ENCODE measurements around the gene ZNF423. TPM values are rescaled to one million over a fixed set of nuclear protein-coding genes. Genes with fewer than 3 reads are reported as not detected.

The ZNF423 gene
- total RNA-seq, 3 donors from 2014 or later (not counting 1 experiment from before 2014, with no cell fraction given), result not detected

DNA sequence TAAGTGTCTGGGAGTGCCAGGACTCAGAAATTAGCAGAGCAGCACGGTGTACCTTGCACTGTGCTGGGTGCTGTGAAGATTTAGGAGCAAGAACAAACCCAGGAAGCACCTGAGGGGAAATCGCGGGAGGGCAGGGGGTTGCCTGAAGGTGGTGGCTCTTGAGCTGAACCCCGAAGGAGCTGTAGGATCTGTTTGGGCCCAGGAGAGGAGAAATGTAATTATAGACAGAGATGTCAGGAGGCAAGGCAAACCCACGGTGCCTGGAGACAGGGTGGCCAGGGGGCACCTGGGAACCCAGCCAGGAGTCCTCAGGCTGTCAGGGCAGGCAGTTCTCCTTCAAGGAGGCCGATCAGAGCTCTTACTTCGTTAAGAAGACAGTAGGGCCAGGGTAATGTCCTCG is 373.2 kb downstream of the ZNF423 start:
- H3K9me3 ChIP-seq (ENCODE audit: control insufficient read depth, insufficient read depth, low read length), result no peaks in the 10 kb centered on the region
- no peaks in the 10 kb centered on the region for H3K27me3 ChIP-seq (ENCODE audit: control insufficient read depth, insufficient read depth, low read length)
- H3K27ac ChIP-seq (ENCODE audit: low read length), result no peak overlapping the region
- no peak overlapping the region for H3K4me3 Mint-ChIP-seq
- peaks cover 4% of the 10 kb centered on the region for H3K4me1 ChIP-seq (ENCODE audit: control insufficient read depth, insufficient read depth, low read length)
- intact Hi-C loops (cut with micrococcal nuclease), result no loop called here
- no peaks in the 10 kb centered on the region for H3K9me3 Mint-ChIP-seq
- TF ChIP-seq, protein P1, sequence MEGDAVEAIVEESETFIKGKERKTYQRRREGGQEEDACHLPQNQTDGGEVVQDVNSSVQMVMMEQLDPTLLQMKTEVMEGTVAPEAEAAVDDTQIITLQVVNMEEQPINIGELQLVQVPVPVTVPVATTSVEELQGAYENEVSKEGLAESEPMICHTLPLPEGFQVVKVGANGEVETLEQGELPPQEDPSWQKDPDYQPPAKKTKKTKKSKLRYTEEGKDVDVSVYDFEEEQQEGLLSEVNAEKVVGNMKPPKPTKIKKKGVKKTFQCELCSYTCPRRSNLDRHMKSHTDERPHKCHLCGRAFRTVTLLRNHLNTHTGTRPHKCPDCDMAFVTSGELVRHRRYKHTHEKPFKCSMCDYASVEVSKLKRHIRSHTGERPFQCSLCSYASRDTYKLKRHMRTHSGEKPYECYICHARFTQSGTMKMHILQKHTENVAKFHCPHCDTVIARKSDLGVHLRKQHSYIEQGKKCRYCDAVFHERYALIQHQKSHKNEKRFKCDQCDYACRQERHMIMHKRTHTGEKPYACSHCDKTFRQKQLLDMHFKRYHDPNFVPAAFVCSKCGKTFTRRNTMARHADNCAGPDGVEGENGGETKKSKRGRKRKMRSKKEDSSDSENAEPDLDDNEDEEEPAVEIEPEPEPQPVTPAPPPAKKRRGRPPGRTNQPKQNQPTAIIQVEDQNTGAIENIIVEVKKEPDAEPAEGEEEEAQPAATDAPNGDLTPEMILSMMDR (IDR thresholded peaks at IDR 0.05), result no peak
- peaks cover 16 to 41% of the 10 kb centered on the region in 2 donors for H3K27me3 Mint-ChIP-seq (ENCODE audit: low read depth in 2 of 2)
- no peaks in the 10 kb centered on the region for H3K36me3 ChIP-seq (ENCODE audit: control insufficient read depth, insufficient read depth, low read length)
- H3K36me3 Mint-ChIP-seq, result no peaks in the 10 kb centered on the region
- ATAC-seq (no peak), DNase-seq (no peak)
- H3K27ac Mint-ChIP-seq, result no peak overlapping the region
- no peak overlapping the region for H3K4me3 ChIP-seq (ENCODE audit: low read length)
- no peaks in the 10 kb centered on the region for H3K4me1 Mint-ChIP-seq
- WGBS (ENCODE audit: insufficient coverage), result 33% methylated on average over 8 of the region's 8 CpGs

DNA sequence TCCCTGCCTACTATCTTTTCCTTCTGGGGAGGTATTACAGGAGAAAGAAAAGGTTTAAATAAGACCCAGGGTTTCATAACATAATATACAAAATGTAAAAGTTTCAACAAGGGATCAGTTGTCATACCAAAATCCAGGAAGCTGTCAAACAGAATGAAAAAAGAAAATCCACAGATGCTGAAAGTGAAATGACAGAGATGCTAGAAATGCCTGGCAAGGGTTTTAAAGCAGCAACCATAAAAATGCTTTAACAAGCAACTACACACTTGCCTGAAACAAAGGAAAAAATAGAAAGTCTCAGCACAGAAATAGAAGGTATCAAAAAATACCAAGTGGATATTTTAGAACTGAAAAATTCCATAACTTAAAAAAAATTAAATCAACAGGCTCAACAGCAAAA is 377.3 kb downstream of the ZNF423 start:
- H3K27me3 ChIP-seq (ENCODE audit: control insufficient read depth, insufficient read depth, low read length), result no peaks in the 10 kb centered on the region
- no peaks in the 10 kb centered on the region for H3K9me3 ChIP-seq (ENCODE audit: control insufficient read depth, insufficient read depth, low read length)
- H3K27ac ChIP-seq (ENCODE audit: low read length), result no peak overlapping the region
- Mint-ChIP-seq H3K27me3 (ENCODE audit: low read depth in 2 of 2) (peaks cover 13 to 32% of the 10 kb centered on the region in 2 donors), H3K4me3 (no peak overlapping the region), H3K36me3 (no peaks in the 10 kb centered on the region), H3K4me1 (no peaks in the 10 kb centered on the region), H3K27ac (no peak overlapping the region), H3K9me3 (no peaks in the 10 kb centered on the region)
- no peak overlapping the region for H3K4me3 ChIP-seq (ENCODE audit: low read length)
- no peaks in the 10 kb centered on the region for H3K4me1 ChIP-seq (ENCODE audit: control insufficient read depth, insufficient read depth, low read length)
- TF ChIP-seq, protein P1 (IDR thresholded peaks at IDR 0.05), result no peak
- DNase-seq, result no peak
- ATAC-seq, result no peak
- H3K36me3 ChIP-seq (ENCODE audit: control insufficient read depth, insufficient read depth, low read length), result no peaks in the 10 kb centered on the region
- intact Hi-C loops (cut with micrococcal nuclease), result no loop called here

DNA sequence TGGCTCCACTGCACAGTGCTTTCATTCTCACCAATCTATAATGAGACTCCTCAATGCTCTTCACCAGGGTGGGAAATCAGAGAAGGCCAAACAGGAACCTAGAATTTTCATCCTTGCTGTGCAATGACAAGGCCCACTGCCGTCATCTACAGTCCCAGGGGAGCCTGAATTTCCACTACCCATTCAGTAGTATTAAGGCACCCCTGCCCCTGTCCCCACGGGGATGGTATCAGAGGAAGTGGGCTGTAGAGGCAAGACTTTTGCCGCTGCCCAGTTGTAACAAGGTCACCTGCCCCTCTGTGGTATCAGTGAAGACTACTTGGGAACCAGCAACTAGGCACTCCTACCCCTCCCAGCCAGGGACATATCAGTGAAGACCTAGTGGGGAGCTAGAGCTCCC is 377.8 kb downstream of the ZNF423 start:
- Histone ChIP-seq H3K9me3 (ENCODE audit: control insufficient read depth, insufficient read depth, low read length) (no peaks in the 10 kb centered on the region), H3K4me3 (ENCODE audit: low read length) (no peak overlapping the region), H3K27ac (ENCODE audit: low read length) (no peak overlapping the region), H3K4me1 (ENCODE audit: control insufficient read depth, insufficient read depth, low read length) (no peaks in the 10 kb centered on the region), H3K36me3 (ENCODE audit: control insufficient read depth, insufficient read depth, low read length) (no peaks in the 10 kb centered on the region), H3K27me3 (ENCODE audit: control insufficient read depth, insufficient read depth, low read length) (no peaks in the 10 kb centered on the region)
- intact Hi-C loops (cut with micrococcal nuclease), result no loop called here
- TF ChIP-seq, protein P1 (IDR thresholded peaks at IDR 0.05), result no peak
- H3K4me3 Mint-ChIP-seq, result no peak overlapping the region
- no peak for DNase-seq
- H3K36me3 Mint-ChIP-seq, result no peaks in the 10 kb centered on the region
- no peaks in the 10 kb centered on the region for H3K9me3 Mint-ChIP-seq
- no peak for ATAC-seq
- H3K4me1 Mint-ChIP-seq, result no peaks in the 10 kb centered on the region
- WGBS (ENCODE audit: insufficient coverage), result 45% methylated on average over 3 of the region's 3 CpGs
- peaks cover 13 to 29% of the 10 kb centered on the region in 2 donors for H3K27me3 Mint-ChIP-seq (ENCODE audit: low read depth in 2 of 2)
- H3K27ac Mint-ChIP-seq, result no peak overlapping the region

DNA sequence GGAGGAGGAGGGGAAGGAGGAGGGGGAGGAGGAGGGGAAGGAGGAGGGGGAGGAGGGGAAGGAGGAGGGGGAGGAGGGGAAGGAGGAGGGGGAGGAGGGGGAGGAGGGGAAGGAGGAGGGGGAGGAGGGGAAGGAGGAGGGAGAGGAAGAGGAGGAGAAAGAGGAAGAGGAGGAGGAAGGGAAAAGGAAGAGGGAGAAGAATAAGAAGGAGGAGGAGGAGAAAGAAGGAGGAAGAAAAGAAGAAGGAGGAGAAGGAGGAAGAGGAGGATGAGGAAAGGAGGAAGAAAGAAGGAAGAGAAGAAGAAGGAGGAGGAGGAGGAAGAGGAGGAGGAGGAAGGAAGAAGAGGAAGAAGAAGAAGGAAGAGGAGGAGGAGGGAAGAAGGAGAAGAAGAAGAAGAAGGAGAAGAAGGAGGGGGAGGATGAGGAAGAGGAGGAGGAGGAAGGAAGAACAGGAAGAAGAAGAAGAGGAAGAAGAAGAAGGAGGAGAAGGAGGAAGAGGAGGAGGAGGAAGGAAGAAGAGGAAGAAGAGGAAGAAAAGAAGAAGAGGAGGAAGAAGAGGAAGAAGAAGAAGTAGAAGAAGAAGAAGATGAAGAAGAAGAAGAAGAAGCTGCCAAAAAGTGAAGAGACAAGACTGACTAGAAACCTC is 378.5 kb downstream of the ZNF423 start:
- Mint-ChIP-seq H3K9me3 (no peaks in the 10 kb centered on the region), H3K4me1 (no peaks in the 10 kb centered on the region), H3K27ac (no peak overlapping the region), H3K27me3 (ENCODE audit: low read depth in 2 of 2) (peaks cover 9 to 22% of the 10 kb centered on the region in 2 donors), H3K4me3 (no peak overlapping the region), H3K36me3 (no peaks in the 10 kb centered on the region)
- DNase-seq, result no peak
- no peak overlapping the region for H3K27ac ChIP-seq (ENCODE audit: low read length)
- TF ChIP-seq, protein P1 (IDR thresholded peaks at IDR 0.05), result no peak
- intact Hi-C loops (cut with micrococcal nuclease), result no loop called here
- no peaks in the 10 kb centered on the region for H3K27me3 ChIP-seq (ENCODE audit: control insufficient read depth, insufficient read depth, low read length)
- no peak overlapping the region for H3K4me3 ChIP-seq (ENCODE audit: low read length)
- no peaks in the 10 kb centered on the region for H3K9me3 ChIP-seq (ENCODE audit: control insufficient read depth, insufficient read depth, low read length)
- H3K36me3 ChIP-seq (ENCODE audit: control insufficient read depth, insufficient read depth, low read length), result no peaks in the 10 kb centered on the region
- H3K4me1 ChIP-seq (ENCODE audit: control insufficient read depth, insufficient read depth, low read length), result no peaks in the 10 kb centered on the region
- ATAC-seq, result no peak
